ENCODE data around the gene CNTN1. TPM values are rescaled to one million over a fixed set of nuclear protein-coding genes. Genes with fewer than 3 reads are reported as not detected.

The CNTN1 gene
- total RNA-seq, 2 donors from 2014 or later, result not detected

- no peak overlapping the region for H3K27ac Mint-ChIP-seq
- ATAC-seq (no peak), DNase-seq (ENCODE audit: low spot score in 2 of 2) (no peak)
- H3K36me3 Mint-ChIP-seq, result no peaks in the 10 kb centered on the region
- no peaks in the 10 kb centered on the region for H3K9me3 Mint-ChIP-seq
Measured at GRCh38 chr12:40688085-40688725, 4.0 kb upstream of the CNTN1 start.

GRCh38 chr12:40689576-40689975 is 2.7 kb upstream of the CNTN1 start:
- H3K36me3 Mint-ChIP-seq, result no peaks in the 10 kb centered on the region
- H3K27ac Mint-ChIP-seq, result no peak overlapping the region
- DNase-seq (ENCODE audit: low spot score in 2 of 2) (no peak), ATAC-seq (no peak)
- H3K9me3 Mint-ChIP-seq, result no peaks in the 10 kb centered on the region

GRCh38 chr12:40692765-40693206 is 547 bp downstream of the CNTN1 start:
- ATAC-seq (no peak), DNase-seq (ENCODE audit: low spot score in 2 of 2) (no peak)
- Mint-ChIP-seq H3K9me3 (peaks cover 0 to 4% of the 10 kb centered on the region in 2 donors), H3K36me3 (no peaks in the 10 kb centered on the region), H3K27ac (no peak overlapping the region)

- Mint-ChIP-seq H3K27ac (no peak overlapping the region), H3K36me3 (no peaks in the 10 kb centered on the region), H3K9me3 (peaks cover 0 to 4% of the 10 kb centered on the region in 2 donors)
- no peak for DNase-seq (ENCODE audit: low spot score in 2 of 2)
- no peak for ATAC-seq
Measured at GRCh38 chr12:40693207-40693821, 1.1 kb downstream of the CNTN1 start.

GRCh38 chr12:40697566-40698259 is 5.5 kb downstream of the CNTN1 start:
- Mint-ChIP-seq H3K27ac (no peak overlapping the region), H3K36me3 (no peaks in the 10 kb centered on the region), H3K9me3 (peaks cover 0 to 9% of the 10 kb centered on the region in 2 donors)
- DNase-seq (ENCODE audit: low spot score in 2 of 2) (no peak), ATAC-seq (no peak)

- DNase-seq (ENCODE audit: low spot score in 2 of 2), result no peak
- ATAC-seq, result no peak
- H3K36me3 Mint-ChIP-seq, result no peaks in the 10 kb centered on the region
- H3K9me3 Mint-ChIP-seq, result peaks cover 4 to 5% of the 10 kb centered on the region in 2 donors
- H3K27ac Mint-ChIP-seq, result no peak overlapping the region
Measured at GRCh38 chr12:40701756-40702155, 9.5 kb downstream of the CNTN1 start.

GRCh38 chr12:40711121-40711520 is 18.9 kb downstream of the CNTN1 start:
- DNase-seq (ENCODE audit: low spot score in 2 of 2), result no peak
- Mint-ChIP-seq H3K36me3 (no peaks in the 10 kb centered on the region), H3K27ac (no peak overlapping the region), H3K9me3 (peaks cover 4 to 14% of the 10 kb centered on the region in 2 donors)
- no peak for ATAC-seq

- Mint-ChIP-seq H3K36me3 (no peaks in the 10 kb centered on the region), H3K9me3 (peaks cover 4 to 14% of the 10 kb centered on the region in 2 donors), H3K27ac (no peak overlapping the region)
- ATAC-seq (no peak), DNase-seq (ENCODE audit: low spot score in 2 of 2) (no peak)
Measured at GRCh38 chr12:40714636-40715035, 22.4 kb downstream of the CNTN1 start.

GRCh38 chr12:40716037-40716436 is 23.8 kb downstream of the CNTN1 start:
- H3K27ac Mint-ChIP-seq, result no peak overlapping the region
- no peaks in the 10 kb centered on the region for H3K36me3 Mint-ChIP-seq
- DNase-seq (ENCODE audit: low spot score in 2 of 2) (no peak), ATAC-seq (no peak)
- H3K9me3 Mint-ChIP-seq, result peaks cover 4 to 10% of the 10 kb centered on the region in 2 donors

- ATAC-seq, result no peak
- no peaks in the 10 kb centered on the region for H3K36me3 Mint-ChIP-seq
Measured at GRCh38 chr12:40717576-40717975, 25.3 kb downstream of the CNTN1 start.

GRCh38 chr12:40718878-40719372 is 26.7 kb downstream of the CNTN1 start:
- Mint-ChIP-seq H3K36me3 (no peaks in the 10 kb centered on the region), H3K9me3 (peaks cover under 1% of the 10 kb centered on the region in 2 donors), H3K27ac (no peak overlapping the region)
- no peak for ATAC-seq
- DNase-seq (ENCODE audit: low spot score in 2 of 2), result no peak

More at GRCh38 chr12:40717576-40717975, 25.3 kb downstream of the CNTN1 start:
- Mint-ChIP-seq H3K9me3 (peaks cover 2 to 4% of the 10 kb centered on the region in 2 donors), H3K27ac (no peak overlapping the region)
- no peak for DNase-seq (ENCODE audit: low spot score in 2 of 2)

- DNase-seq (ENCODE audit: low spot score in 2 of 2) (no peak), ATAC-seq (no peak)
- Mint-ChIP-seq H3K36me3 (no peaks in the 10 kb centered on the region), H3K9me3 (peaks cover 0 to 4% of the 10 kb centered on the region in 2 donors), H3K27ac (no peak overlapping the region)
Measured at GRCh38 chr12:40723001-40723400, 30.8 kb downstream of the CNTN1 start.

- no peak for ATAC-seq
Measured at GRCh38 chr12:40726366-40726765, 34.1 kb downstream of the CNTN1 start.

GRCh38 chr12:40727774-40728483 is 35.7 kb downstream of the CNTN1 start:
- Mint-ChIP-seq H3K36me3 (no peaks in the 10 kb centered on the region), H3K9me3 (peaks cover 0 to 4% of the 10 kb centered on the region in 2 donors)
- DNase-seq (ENCODE audit: low spot score in 2 of 2), result no peak

More at GRCh38 chr12:40726366-40726765, 34.1 kb downstream of the CNTN1 start:
- Mint-ChIP-seq H3K9me3 (peaks cover 0 to 4% of the 10 kb centered on the region in 2 donors), H3K36me3 (no peaks in the 10 kb centered on the region), H3K27ac (no peak overlapping the region)
- DNase-seq (ENCODE audit: low spot score in 2 of 2), result no peak

GRCh38 chr12:40730281-40730680 is 38.0 kb downstream of the CNTN1 start:
- no peaks in the 10 kb centered on the region for H3K36me3 Mint-ChIP-seq
- no peak for ATAC-seq
- peaks cover 0 to 4% of the 10 kb centered on the region in 2 donors for H3K9me3 Mint-ChIP-seq
- no peak overlapping the region for H3K27ac Mint-ChIP-seq
- no peak for DNase-seq (ENCODE audit: low spot score in 2 of 2)

More at GRCh38 chr12:40727774-40728483, 35.7 kb downstream of the CNTN1 start:
- H3K27ac Mint-ChIP-seq, result no peak overlapping the region
- no peak for ATAC-seq

- no peak for ATAC-seq
- Mint-ChIP-seq H3K9me3 (no peaks in the 10 kb centered on the region), H3K27ac (no peak overlapping the region), H3K36me3 (no peaks in the 10 kb centered on the region)
- DNase-seq (ENCODE audit: low spot score in 2 of 2), result no peak
Measured at GRCh38 chr12:40733871-40734270, 41.6 kb downstream of the CNTN1 start.

- no peak for DNase-seq (ENCODE audit: low spot score in 2 of 2)
- H3K9me3 Mint-ChIP-seq, result no peaks in the 10 kb centered on the region
Measured at GRCh38 chr12:40734276-40734675, 42.0 kb downstream of the CNTN1 start.

More at GRCh38 chr12:40734276-40734675, 42.0 kb downstream of the CNTN1 start:
- no peak for ATAC-seq
- no peak overlapping the region for H3K27ac Mint-ChIP-seq
- H3K36me3 Mint-ChIP-seq, result no peaks in the 10 kb centered on the region

Data from activated naive CD4-positive, alpha-beta T cell treated with anti-CD3 and anti-CD28 coated beads, Interleukin-2, amount 50 U/mL, for 72 hours (primary cell).